Measurements from ENCODE around the gene SLX9. TPM values are rescaled to one million over a fixed set of nuclear protein-coding genes. Genes with fewer than 3 reads are reported as not detected.

Gene SLX9
- total and polyA plus RNA-seq, 2 experiments from 2014 or later: 25.6 to 35.8 TPM

DNA sequence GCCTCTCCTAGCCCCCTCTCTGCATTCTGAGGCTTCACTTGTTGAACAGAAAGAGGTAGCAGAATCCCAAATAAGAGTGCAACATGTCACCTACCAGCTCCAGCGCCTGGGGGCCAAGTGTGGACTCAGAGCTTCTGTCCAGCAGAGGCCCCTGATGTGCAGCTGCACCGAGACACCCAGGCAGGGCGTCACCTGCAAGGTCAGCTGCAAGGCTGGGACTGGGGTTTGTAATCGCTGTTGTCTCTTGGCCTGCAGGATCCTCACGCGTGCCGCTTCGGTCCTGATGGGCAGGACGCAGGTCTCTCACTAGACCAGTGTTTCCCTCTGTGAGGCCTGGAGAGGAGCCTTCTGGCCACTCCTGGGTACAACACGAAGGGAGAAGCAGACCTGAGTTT lies 4.3 kb upstream of the SLX9 start:
- 91 to 96% methylated on average over 10 of the region's 10 CpGs for WGBS, 2 experiments (ENCODE audit: low coverage in 1 of 2, low lambda C conversion rate in 2 of 2, missing lambda C conversion rate in 2 of 2)
- DNase-seq: no peak
- Histone ChIP-seq H3K9me2 (ENCODE audit: insufficient read depth) (no peaks in the 10 kb centered on the region), H3K9me3 (ENCODE audit: low read depth) (no peaks in the 10 kb centered on the region), H2AFZ (no peak overlapping the region), H3K27ac (no peak overlapping the region), H3K79me2 (ENCODE audit: insufficient read depth) (peaks cover 13% of the 10 kb centered on the region), H3K4me1 (ENCODE audit: insufficient read depth) (peaks cover 17% of the 10 kb centered on the region), H3K27me3 (replicated peaks; ENCODE audit: insufficient read depth) (no peaks in the 10 kb centered on the region), H4K20me1 (ENCODE audit: insufficient read depth) (no peaks in the 10 kb centered on the region), H3K9ac (no peak overlapping the region), H3K4me2 (ENCODE audit: unreplicated experiment) (no peak overlapping the region), H3K36me3 (ENCODE audit: low read depth) (no peaks in the 10 kb centered on the region), H3K4me3 (no peak overlapping the region), H3F3A (ENCODE audit: insufficient read depth) (no peaks in the 10 kb centered on the region)
- in situ Hi-C loops (cut with MboI): loop anchor here (10.0 to 25.0 kb wide), 2 partner anchors 131 to 423 kb away; partner anchors contain the start of gene UBE2G2
- TF ChIP-seq EZH2phosphoT487 (IDR thresholded peaks at IDR 0.05; ENCODE audit: insufficient read depth, low read depth) (no peak), EZH2 (IDR thresholded peaks at IDR 0.05; ENCODE audit: insufficient read depth, poor library complexity, severe bottlenecking) (no peak)

DNA sequence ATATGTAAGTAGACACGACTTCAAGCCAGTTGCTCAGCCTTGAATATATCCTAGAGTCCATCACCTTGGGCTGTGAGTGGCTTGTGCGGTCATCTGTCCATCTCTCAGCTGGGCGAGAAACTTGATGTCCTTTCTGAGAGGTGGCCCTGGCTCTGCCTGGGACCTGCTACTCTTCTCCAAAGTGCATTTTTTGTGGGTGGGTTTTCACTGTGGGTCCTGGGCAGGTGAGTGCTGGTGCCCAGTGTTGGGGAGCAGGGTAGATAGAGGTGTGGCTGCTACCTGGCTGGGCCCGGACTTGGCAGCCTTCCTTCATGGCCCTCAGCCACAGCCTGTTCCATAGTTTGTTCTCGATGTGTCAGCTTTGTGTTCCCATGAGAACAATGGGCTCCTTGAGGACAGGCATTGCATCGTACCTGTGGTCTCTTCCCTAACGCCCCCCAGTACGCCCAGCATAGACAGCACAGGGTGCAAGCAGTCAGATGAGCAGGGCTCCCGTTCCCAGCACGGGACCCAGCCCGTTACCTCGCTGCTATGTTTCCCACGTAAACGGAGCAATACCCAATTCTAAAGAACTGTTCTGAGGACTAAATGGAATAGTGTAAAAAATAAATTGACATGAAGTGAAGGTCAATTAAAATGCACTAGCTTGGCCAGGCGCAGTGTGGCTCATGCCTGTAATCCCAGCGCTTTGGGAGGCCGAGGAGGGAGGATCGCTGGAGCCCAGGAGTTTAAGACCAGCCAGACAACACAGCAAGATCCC lies 877 bp upstream of the SLX9 start:
- peak overlapping the region; percentile 83 for H3K9ac ChIP-seq
- in situ Hi-C loops (cut with MboI): loop anchor here (10.0 to 25.0 kb wide), 2 partner anchors 134 to 427 kb away; partner anchors contain the start of gene UBE2G2
- peak overlapping the region; percentile 79 for H3K4me3 ChIP-seq
- peaks cover 48% of the 10 kb centered on the region for H3K79me2 ChIP-seq (ENCODE audit: insufficient read depth)
- no peaks in the 10 kb centered on the region for H4K20me1 ChIP-seq (ENCODE audit: insufficient read depth)
- H3K27me3 ChIP-seq (replicated peaks; ENCODE audit: insufficient read depth): no peaks in the 10 kb centered on the region
- H2AFZ ChIP-seq: peak overlapping the region; percentile 86
- no peaks in the 10 kb centered on the region for H3F3A ChIP-seq (ENCODE audit: insufficient read depth)
- H3K36me3 ChIP-seq (ENCODE audit: low read depth): no peaks in the 10 kb centered on the region
- peaks cover 15% of the 10 kb centered on the region for H3K4me1 ChIP-seq (ENCODE audit: insufficient read depth)
- no peak for DNase-seq
- no peak overlapping the region for H3K27ac ChIP-seq
- H3K4me2 ChIP-seq (ENCODE audit: unreplicated experiment): peak overlapping the region; percentile 84
- H3K9me2 ChIP-seq (ENCODE audit: insufficient read depth): no peaks in the 10 kb centered on the region
- TF ChIP-seq EZH2phosphoT487 (IDR thresholded peaks at IDR 0.05; ENCODE audit: insufficient read depth, low read depth) (no peak), EZH2 (IDR thresholded peaks at IDR 0.05; ENCODE audit: insufficient read depth, poor library complexity, severe bottlenecking) (no peak)
- H3K9me3 ChIP-seq (ENCODE audit: low read depth): no peaks in the 10 kb centered on the region
- WGBS, 2 experiments (ENCODE audit: low coverage in 1 of 2, low lambda C conversion rate in 2 of 2, missing lambda C conversion rate in 2 of 2): 83 to 86% methylated on average over 18 of the region's 18 CpGs

DNA sequence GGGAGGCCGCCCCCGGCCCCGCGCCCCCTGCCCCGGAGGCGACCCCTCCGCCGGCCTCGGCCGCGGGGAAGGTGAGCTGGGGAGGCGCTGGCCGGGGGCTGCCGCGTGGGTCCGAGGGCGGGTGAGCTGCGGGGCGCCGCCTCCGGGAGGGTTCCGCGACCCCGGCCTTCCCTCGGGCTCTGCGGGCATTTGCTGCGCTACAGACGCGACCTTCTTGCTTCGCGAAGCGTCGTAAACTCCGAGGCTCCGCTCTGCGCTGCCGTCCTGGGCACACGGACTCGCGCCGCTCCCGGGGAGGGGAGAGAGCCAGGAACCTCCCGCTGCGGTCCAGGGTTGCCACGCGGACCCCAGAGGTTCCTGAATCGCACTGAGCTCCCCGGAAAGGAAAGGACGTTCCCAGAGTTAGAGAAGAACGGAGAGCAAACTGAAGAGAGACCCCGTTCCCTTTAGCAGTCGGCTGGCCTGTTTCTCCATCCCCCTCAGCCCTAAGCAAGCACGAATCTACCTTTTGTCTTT lies 345 bp downstream of the SLX9 start:
- H3K27me3 ChIP-seq (replicated peaks; ENCODE audit: insufficient read depth): no peaks in the 10 kb centered on the region
- no peaks in the 10 kb centered on the region for H4K20me1 ChIP-seq (ENCODE audit: insufficient read depth)
- peaks cover 60% of the 10 kb centered on the region for H3K79me2 ChIP-seq (ENCODE audit: insufficient read depth)
- H3K9me3 ChIP-seq (ENCODE audit: low read depth): no peaks in the 10 kb centered on the region
- peak; percentile 59 for DNase-seq
- H3K4me1 ChIP-seq (ENCODE audit: insufficient read depth): peaks cover 15% of the 10 kb centered on the region
- WGBS, 2 experiments (ENCODE audit: low coverage in 1 of 2, low lambda C conversion rate in 2 of 2, missing lambda C conversion rate in 2 of 2): 0 to 1% methylated on average over 28 to 52 of the region's 53 CpGs
- in situ Hi-C loops (cut with MboI): loop anchor here (25.0 kb wide), 1 partner anchor 428 kb away; no protein-coding TSS in a partner anchor
- H2AFZ ChIP-seq: peak overlapping the region; percentile 86
- TF ChIP-seq EZH2phosphoT487 (IDR thresholded peaks at IDR 0.05; ENCODE audit: insufficient read depth, low read depth) (no peak), EZH2 (IDR thresholded peaks at IDR 0.05; ENCODE audit: insufficient read depth, poor library complexity, severe bottlenecking) (no peak)
- H3K4me2 ChIP-seq (ENCODE audit: unreplicated experiment): peak overlapping the region; percentile 89
- no peaks in the 10 kb centered on the region for H3K36me3 ChIP-seq (ENCODE audit: low read depth)
- H3K27ac ChIP-seq: peak overlapping the region; percentile 33
- H3K4me3 ChIP-seq: peak overlapping the region; percentile 79
- no peaks in the 10 kb centered on the region for H3F3A ChIP-seq (ENCODE audit: insufficient read depth)
- peak overlapping the region; percentile 83 for H3K9ac ChIP-seq
- no peaks in the 10 kb centered on the region for H3K9me2 ChIP-seq (ENCODE audit: insufficient read depth)

DNA sequence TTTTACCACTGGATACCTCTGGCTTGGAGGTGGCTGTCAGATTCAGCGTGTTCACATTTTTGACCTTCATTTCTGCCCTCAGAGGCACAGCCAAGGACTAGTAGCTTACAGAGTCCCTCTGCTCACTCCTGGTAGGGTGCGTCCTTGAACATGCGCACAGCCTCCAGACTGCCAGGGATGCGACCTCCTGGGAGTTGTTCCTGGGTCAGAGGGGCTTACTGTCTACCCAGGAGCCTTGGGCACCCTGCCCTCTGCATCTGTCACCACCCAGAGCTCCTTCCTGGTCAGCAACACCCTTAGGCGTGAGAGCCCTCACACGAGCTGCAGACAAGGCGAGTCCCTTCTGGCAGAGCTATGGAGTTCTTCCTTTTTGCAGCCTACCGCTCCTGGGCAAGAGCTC lies 1.7 kb downstream of the SLX9 start:
- TF ChIP-seq EZH2 (IDR thresholded peaks at IDR 0.05; ENCODE audit: insufficient read depth, poor library complexity, severe bottlenecking) (no peak), EZH2phosphoT487 (IDR thresholded peaks at IDR 0.05; ENCODE audit: insufficient read depth, low read depth) (no peak)
- Histone ChIP-seq H3K27ac (no peak overlapping the region), H3K79me2 (ENCODE audit: insufficient read depth) (peaks cover 74% of the 10 kb centered on the region), H3K9me3 (ENCODE audit: low read depth) (no peaks in the 10 kb centered on the region), H3K27me3 (replicated peaks; ENCODE audit: insufficient read depth) (no peaks in the 10 kb centered on the region), H3K4me1 (ENCODE audit: insufficient read depth) (peaks cover 15% of the 10 kb centered on the region), H3K9me2 (ENCODE audit: insufficient read depth) (no peaks in the 10 kb centered on the region), H3K9ac (peak overlapping the region; percentile 83), H3K4me2 (ENCODE audit: unreplicated experiment) (peak overlapping the region; percentile 89), H3K4me3 (peak overlapping the region; percentile 79), H4K20me1 (ENCODE audit: insufficient read depth) (no peaks in the 10 kb centered on the region), H3K36me3 (ENCODE audit: low read depth) (no peaks in the 10 kb centered on the region), H3F3A (ENCODE audit: insufficient read depth) (no peaks in the 10 kb centered on the region), H2AFZ (no peak overlapping the region)
- in situ Hi-C loops (cut with MboI): loop anchor here (25.0 kb wide), 1 partner anchor 429 kb away; no protein-coding TSS in a partner anchor
- 87 to 91% methylated on average over 8 of the region's 8 CpGs for WGBS, 2 experiments (ENCODE audit: low coverage in 1 of 2, low lambda C conversion rate in 2 of 2, missing lambda C conversion rate in 2 of 2)
- no peak for DNase-seq

Measured in GM23248 (cell line).